GM12878 (cell line): ENCODE results near the gene GABRA1. TPM values are rescaled to one million over a fixed set of nuclear protein-coding genes. Genes with fewer than 3 reads are reported as not detected.

Experiments used
- ATAC-seq: fragments of 200-7000 bp; cut with Tn5 transposase; 3 replicates; pipeline ENCODE4 v1.9.1; 2020; ENCODE audit warnings: mild to moderate bottlenecking, moderate library complexity
- BruUV-seq: library from RNA; stranded (reverse); fragments of 400-500 nt; replicated peaks from 2 replicates; lab custom pipeline; 2021; lab: Mats Ljungman, UMichigan
- CTCF ChIA-PET: fragments of 300-600 bp; sonication (Branson Sonifier 250); formaldehyde crosslinking; extraction: SDS; loops from one replicate; lab custom pipeline; 2021; ENCODE audit warnings: inconsistent platforms; lab: Yijun Ruan, JAX
- POLR2A ChIA-PET: fragments of 350-600 bp; formaldehyde crosslinking; extraction: SDS; loops from one replicate; lab custom pipeline; 2021; ENCODE audit warnings: inconsistent platforms; lab: Charles Lee
- RAD21 ChIA-PET: fragments of 300-600 bp; sonication (Branson Sonifier 250); formaldehyde crosslinking; loops from one replicate; lab custom pipeline; 2023; ENCODE audit warnings: antibody characterized with exemption; ENCODE audit not compliant: unreplicated experiment; lab: Charles Lee
- SMC1A ChIA-PET: fragments of 300-600 bp; sonication (Branson Sonifier 250); formaldehyde crosslinking; loops from one replicate; lab custom pipeline; 2023; ENCODE audit not compliant: unreplicated experiment, uncharacterized antibody; lab: Charles Lee
- DNase-seq: peaks from one replicate; pipeline ENCODE4 v3.0.0-alpha.2; 2011; ENCODE audit warnings: low read depth, low spot score
- FAIRE-seq: peaks from 3 replicates; lab custom pipeline; 2011; peaks lifted over from hg19 to GRCh38; lab: Jason Lieb, UNC
- H2AFZ ChIP-seq: 2 replicates; pipeline ENCODE4 v1.6.0; 2011; ENCODE audit warnings: low read depth, low read length, control low read depth; ENCODE audit not compliant: control insufficient read depth
- H3K27ac ChIP-seq: 2 replicates; pipeline ENCODE4 v1.5.1; 2011; ENCODE audit warnings: control low read depth; ENCODE audit not compliant: control insufficient read depth, insufficient read depth
- H3K27me3 ChIP-seq, 2 experiments: replicated peaks in 1 of 2; 2 replicates each; pipeline versions ENCODE4 v1.6.0 to v1.6.1; 2011; ENCODE audit warnings: low read length in 1 of 2; ENCODE audit not compliant: control insufficient read depth in 2 of 2, insufficient read depth in 2 of 2
- H3K36me3 ChIP-seq, 2 experiments: 2 replicates each; pipeline ENCODE4 v1.5.1; 2011; ENCODE audit warnings: low read length in 1 of 2; ENCODE audit not compliant: control insufficient read depth in 2 of 2, insufficient read depth in 2 of 2
- H3K4me1 ChIP-seq: 2 replicates; pipeline ENCODE4 v1.6.1; 2011; ENCODE audit warnings: mild to moderate bottlenecking, low read length, moderate library complexity, mixed read lengths; ENCODE audit not compliant: control insufficient read depth, insufficient read depth
- H3K4me2 ChIP-seq: 2 replicates; pipeline ENCODE4 v1.6.0; 2011; ENCODE audit warnings: control low read depth; ENCODE audit not compliant: control insufficient read depth, insufficient read depth
- H3K4me3 ChIP-seq: fragments of 200-600 bp; sonication (generic); 2 replicates; pipeline ENCODE4 v1.5.1; 2016
- H3K79me2 ChIP-seq: 2 replicates; pipeline ENCODE4 v1.6.0; 2011; ENCODE audit warnings: low read length; ENCODE audit not compliant: control insufficient read depth, insufficient read depth
- H3K9ac ChIP-seq: 2 replicates; pipeline ENCODE4 v1.8.0; 2011; ENCODE audit warnings: low read length, control low read depth, mixed read lengths; ENCODE audit not compliant: control insufficient read depth, insufficient read depth
- H3K9me3 ChIP-seq: replicated peaks from 3 replicates; pipeline ENCODE4 v1.5.1; 2011; ENCODE audit warnings: mild to moderate bottlenecking, low read length; ENCODE audit not compliant: control insufficient read depth, insufficient read depth
- H4K20me1 ChIP-seq: 2 replicates; pipeline ENCODE4 v1.6.0; 2011; ENCODE audit not compliant: control insufficient read depth, insufficient read depth
- BCL11A ChIP-seq: IDR thresholded peaks from 2 replicates; pipeline ENCODE4 v1.6.1; 2011; ENCODE audit warnings: low read depth, low read length
- CHD4 ChIP-seq: fragments of 200-600 bp; sonication (generic); IDR thresholded peaks from 2 replicates; pipeline ENCODE4 v1.6.1; 2016; ENCODE audit warnings: mild to moderate bottlenecking
- DPF2 ChIP-seq: fragments of 450-650 bp; IDR thresholded peaks from 2 replicates; pipeline ENCODE4 v1.6.1; 2017; ENCODE audit warnings: mild to moderate bottlenecking
- HSF1 ChIP-seq: fragments of 150-350 bp; IDR thresholded peaks from 2 replicates; pipeline ENCODE4 v1.6.1; 2014; ENCODE audit warnings: mild to moderate bottlenecking, low read depth, low read length
- MTA3 ChIP-seq: IDR thresholded peaks from 2 replicates; pipeline ENCODE4 v1.6.1; 2012; ENCODE audit warnings: low read length, inconsistent platforms, borderline replicate concordance
- NBN ChIP-seq: fragments of 450-650 bp; IDR thresholded peaks from 2 replicates; pipeline ENCODE4 v1.6.1; 2016
- PAX5 ChIP-seq: IDR thresholded peaks from 2 replicates; pipeline ENCODE4 v1.6.1; 2011; ENCODE audit warnings: low read depth, low read length, borderline replicate concordance
- POU2F2 ChIP-seq: IDR thresholded peaks from 3 replicates; pipeline ENCODE4 v1.6.1; 2011; ENCODE audit warnings: low read depth, mild to moderate bottlenecking, low read length, borderline replicate concordance
- SIX5 ChIP-seq: IDR thresholded peaks from 2 replicates; pipeline ENCODE4 v1.6.1; 2011; ENCODE audit warnings: mild to moderate bottlenecking, low read depth, low read length, moderate library complexity; ENCODE audit not compliant: severe bottlenecking
- ZSCAN29 ChIP-seq: fragments of 450-650 bp; IDR thresholded peaks from 2 replicates; pipeline ENCODE4 v1.6.1; 2017; ENCODE audit warnings: mild to moderate bottlenecking, moderate library complexity
- WGBS: methylation state at CpG from one replicate; pipeline ENCODE4 v1.1.6; 2016; ENCODE audit warnings: low lambda C conversion rate; ENCODE audit not compliant: insufficient replicate concordance, insufficient coverage; ENCODE audit errors: missing lambda C conversion rate; 5-methylcytosine and 5-hydroxymethylcytosine counted together
- in situ Hi-C: fragments of 300-500 bp; cut with MboI; formaldehyde crosslinking; loops from 9 replicates; pipeline ENCODE4 v1.14.3; 2018; ENCODE audit warnings: mixed read lengths
- intact Hi-C: fragments of 100-400 bp; cut with micrococcal nuclease; formaldehyde crosslinking; loops from one replicate; pipeline ENCODE4 v1.14.2; 2022; ENCODE audit not compliant: unreplicated experiment
- polyA plus RNA-seq, 11 experiments: library from polyadenylated mRNA; depleted of rRNA in 4 of 11; unstranded in 6 of 11; stranded (reverse) in 5 of 11; fragments of >200 nt; fragmentation: Nextera tagmentation in 4 of 11; fragmentation: Illumina TruSeq in 1 of 11; extraction: Ambion mirVana in 4 of 11; extraction: Trizol in 1 of 11; gene quantifications; 1 replicate in 1 of 11; 2 replicates in 10 of 11; pipeline versions ENCODE4 v1.2.1 to v1.2.3, GENCODE V29; 2011 to 2016; ENCODE audit warnings: inconsistent platforms in 2 of 11, missing spikeins in 2 of 11, low read depth in 1 of 11
- total RNA-seq, 4 experiments: library from RNA; depleted of rRNA in 3 of 4; stranded (reverse); fragments of >200 nt in 3 of 4; fragmentation: Illumina TruSeq in 1 of 4; extraction: Trizol in 1 of 4; gene quantifications; 2 replicates each; pipeline versions ENCODE4 v1.2.1 to v1.2.3, GENCODE V29; 2013 to 2021
- TF ChIP-seq, protein P1 (sequence below): fragments of 450-650 bp; formaldehyde crosslinking; IDR thresholded peaks from 2 replicates; pipeline ENCODE4 v1.4.0; 2022; ENCODE audit warnings: mild to moderate bottlenecking, moderate library complexity

GABRA1 gene
- total and polyA plus RNA-seq, 10 of the 15 experiments (the other 5 are each of a cell fraction or from before 2014, with no cell fraction given) = not detected

DNA sequence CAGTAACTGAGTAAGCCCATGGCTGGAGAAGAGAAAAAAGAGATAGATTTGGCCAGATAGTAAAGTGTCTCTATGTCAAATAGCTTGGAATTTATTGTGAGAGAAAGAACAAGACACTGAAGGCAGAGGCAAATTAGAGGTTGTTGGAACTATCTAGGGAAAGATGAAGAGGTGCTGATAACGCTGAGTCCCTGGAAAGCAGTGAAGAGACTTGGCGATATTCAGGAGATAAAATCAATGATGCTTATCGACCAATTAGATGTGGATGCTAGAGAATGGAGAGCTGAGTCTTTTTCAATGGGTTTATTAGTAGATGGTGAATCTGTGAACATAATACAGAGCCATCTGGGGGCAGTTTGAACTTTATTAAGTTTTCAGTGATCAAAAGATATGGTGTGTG lies 48.6 kb upstream of the GABRA1 start:
- in situ Hi-C loops = no loop called here
- RAD21 ChIA-PET = no interaction called here

More for the DNA sequence above, 48.6 kb upstream of the GABRA1 start:
- H3K9me3 ChIP-seq = no peaks in the 10 kb centered on the region
- H3K9ac ChIP-seq = no peak overlapping the region
- ChIA-PET POLR2A (no interaction called here), SMC1A (no interaction called here), CTCF (no interaction called here)
- intact Hi-C loops = no loop called here
- FAIRE-seq (no peak), ATAC-seq (no peak), DNase-seq (no peak)
- H4K20me1 ChIP-seq = no peaks in the 10 kb centered on the region
- H3K4me3 ChIP-seq = no peak overlapping the region
- TF ChIP-seq, protein P1, sequence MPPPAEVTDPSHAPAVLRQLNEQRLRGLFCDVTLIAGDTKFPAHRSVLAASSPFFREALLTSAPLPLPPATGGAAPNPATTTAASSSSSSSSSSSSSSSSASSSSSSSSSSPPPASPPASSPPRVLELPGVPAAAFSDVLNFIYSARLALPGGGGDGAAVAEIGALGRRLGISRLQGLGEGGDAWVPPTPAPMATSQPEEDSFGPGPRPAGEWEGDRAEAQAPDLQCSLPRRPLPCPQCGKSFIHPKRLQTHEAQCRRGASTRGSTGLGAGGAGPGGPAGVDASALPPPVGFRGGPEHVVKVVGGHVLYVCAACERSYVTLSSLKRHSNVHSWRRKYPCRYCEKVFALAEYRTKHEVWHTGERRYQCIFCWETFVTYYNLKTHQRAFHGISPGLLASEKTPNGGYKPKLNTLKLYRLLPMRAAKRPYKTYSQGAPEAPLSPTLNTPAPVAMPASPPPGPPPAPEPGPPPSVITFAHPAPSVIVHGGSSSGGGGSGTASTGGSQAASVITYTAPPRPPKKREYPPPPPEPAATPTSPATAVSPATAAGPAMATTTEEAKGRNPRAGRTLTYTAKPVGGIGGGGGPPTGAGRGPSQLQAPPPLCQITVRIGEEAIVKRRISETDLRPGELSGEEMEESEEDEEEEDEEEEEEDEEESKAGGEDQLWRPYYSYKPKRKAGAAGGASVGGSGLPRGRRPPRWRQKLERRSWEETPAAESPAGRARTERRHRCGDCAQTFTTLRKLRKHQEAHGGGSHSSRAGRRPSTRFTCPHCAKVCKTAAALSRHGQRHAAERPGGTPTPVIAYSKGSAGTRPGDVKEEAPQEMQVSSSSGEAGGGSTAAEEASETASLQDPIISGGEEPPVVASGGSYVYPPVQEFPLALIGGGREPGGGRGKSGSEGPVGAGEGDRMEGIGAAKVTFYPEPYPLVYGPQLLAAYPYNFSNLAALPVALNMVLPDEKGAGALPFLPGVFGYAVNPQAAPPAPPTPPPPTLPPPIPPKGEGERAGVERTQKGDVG (CRISPR knock-in tag) = no peak
- TF ChIP-seq NBN = no peak
- TF ChIP-seq DPF2 = no peak
- TF ChIP-seq BCL11A = no peak
- no peak for TF ChIP-seq MTA3
- no peak for TF ChIP-seq POU2F2
- TF ChIP-seq SIX5 = no peak
- TF ChIP-seq HSF1 = no peak
- TF ChIP-seq CHD4 = no peak
- no peak for TF ChIP-seq PAX5
- no peak for TF ChIP-seq ZSCAN29
- no peaks in the 10 kb centered on the region for H3K36me3 ChIP-seq
- H3K4me1 ChIP-seq = no peaks in the 10 kb centered on the region
- H3K27me3 ChIP-seq = no peaks in the 10 kb centered on the region
- no TSS peak for BruUV-seq
- no peak overlapping the region for H3K27ac ChIP-seq
- no peaks in the 10 kb centered on the region for H3K79me2 ChIP-seq
- no peak overlapping the region for H3K4me2 ChIP-seq
- WGBS = 12% methylated on average over 3 of the region's 3 CpGs
- H2AFZ ChIP-seq = no peak overlapping the region
